ENCODE data around the gene ROBO2.

ROBO2 gene, protein sequence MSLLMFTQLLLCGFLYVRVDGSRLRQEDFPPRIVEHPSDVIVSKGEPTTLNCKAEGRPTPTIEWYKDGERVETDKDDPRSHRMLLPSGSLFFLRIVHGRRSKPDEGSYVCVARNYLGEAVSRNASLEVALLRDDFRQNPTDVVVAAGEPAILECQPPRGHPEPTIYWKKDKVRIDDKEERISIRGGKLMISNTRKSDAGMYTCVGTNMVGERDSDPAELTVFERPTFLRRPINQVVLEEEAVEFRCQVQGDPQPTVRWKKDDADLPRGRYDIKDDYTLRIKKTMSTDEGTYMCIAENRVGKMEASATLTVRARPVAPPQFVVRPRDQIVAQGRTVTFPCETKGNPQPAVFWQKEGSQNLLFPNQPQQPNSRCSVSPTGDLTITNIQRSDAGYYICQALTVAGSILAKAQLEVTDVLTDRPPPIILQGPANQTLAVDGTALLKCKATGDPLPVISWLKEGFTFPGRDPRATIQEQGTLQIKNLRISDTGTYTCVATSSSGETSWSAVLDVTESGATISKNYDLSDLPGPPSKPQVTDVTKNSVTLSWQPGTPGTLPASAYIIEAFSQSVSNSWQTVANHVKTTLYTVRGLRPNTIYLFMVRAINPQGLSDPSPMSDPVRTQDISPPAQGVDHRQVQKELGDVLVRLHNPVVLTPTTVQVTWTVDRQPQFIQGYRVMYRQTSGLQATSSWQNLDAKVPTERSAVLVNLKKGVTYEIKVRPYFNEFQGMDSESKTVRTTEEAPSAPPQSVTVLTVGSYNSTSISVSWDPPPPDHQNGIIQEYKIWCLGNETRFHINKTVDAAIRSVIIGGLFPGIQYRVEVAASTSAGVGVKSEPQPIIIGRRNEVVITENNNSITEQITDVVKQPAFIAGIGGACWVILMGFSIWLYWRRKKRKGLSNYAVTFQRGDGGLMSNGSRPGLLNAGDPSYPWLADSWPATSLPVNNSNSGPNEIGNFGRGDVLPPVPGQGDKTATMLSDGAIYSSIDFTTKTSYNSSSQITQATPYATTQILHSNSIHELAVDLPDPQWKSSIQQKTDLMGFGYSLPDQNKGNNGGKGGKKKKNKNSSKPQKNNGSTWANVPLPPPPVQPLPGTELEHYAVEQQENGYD (N-terminal part only)

GRCh38 chr3:77039606-77040171 is at the start of gene ROBO2:
TSS of gene ROBO2 (plus strand) at chr3:77040099. CDS start at chr3:77040786, 687 bp downstream.
- peak; percentile 52 for DNase-seq

GRCh38 chr3:76990606-76991005 is 49.3 kb upstream of the ROBO2 start:
- DNase-seq: no peak

GRCh38 chr3:76991165-76991564 is 48.7 kb upstream of the ROBO2 start:
- DNase-seq: no peak

GRCh38 chr3:76997733-76998132 is 42.2 kb upstream of the ROBO2 start:
- no peak for DNase-seq

- DNase-seq: no peak
Measured at GRCh38 chr3:76998555-76998954, 41.3 kb upstream of the ROBO2 start.

DNA sequence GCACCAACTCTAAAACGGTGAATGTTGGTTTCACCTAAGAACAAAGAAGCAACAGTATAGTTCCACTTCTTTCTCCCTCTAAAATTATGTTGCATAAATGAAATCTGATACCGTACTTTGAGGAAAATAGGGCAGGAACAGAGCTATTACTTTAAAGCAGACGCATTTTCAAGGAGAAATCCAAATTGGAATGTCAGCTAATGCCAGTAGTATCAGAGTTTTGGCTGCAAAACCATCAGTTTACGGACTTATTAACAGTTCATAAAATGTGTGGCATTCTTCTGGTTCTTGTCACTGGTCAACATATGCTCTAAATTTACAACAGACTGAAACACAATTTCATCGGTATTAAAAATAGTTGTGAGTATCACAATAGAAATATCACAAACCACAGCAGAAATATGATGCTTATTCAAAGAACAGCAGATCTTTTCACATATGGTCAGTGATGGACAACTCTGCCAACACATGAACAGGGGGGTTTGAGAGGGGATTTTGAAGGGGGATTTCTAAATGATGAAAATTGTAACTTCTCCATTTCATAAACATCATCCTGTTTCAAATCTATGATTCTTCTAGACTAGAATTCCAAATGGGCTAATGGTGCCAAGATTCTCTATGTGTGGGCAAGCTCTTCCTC is 38.7 kb upstream of the ROBO2 start:
- DNase-seq: no peak

DNA sequence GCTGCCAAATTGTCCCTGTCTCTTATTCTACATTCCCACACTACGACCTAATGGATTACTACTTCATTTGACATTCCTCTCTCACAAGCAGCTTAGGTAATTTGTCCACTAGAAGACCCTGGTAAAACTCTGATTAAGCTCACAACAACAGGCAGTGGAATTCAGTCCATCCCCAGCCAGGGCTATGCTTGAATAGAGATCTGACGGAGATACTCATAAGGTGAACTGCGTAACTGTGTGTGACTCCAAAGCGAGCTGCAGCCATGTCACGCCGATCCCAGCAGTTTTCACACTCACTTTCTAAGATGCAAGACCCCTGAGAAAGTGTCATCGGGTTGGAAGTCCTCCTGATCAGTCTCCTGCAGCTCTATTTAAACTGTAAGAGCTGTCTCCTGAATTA is 25.7 kb upstream of the ROBO2 start:
- DNase-seq: no peak

- no peak for DNase-seq
Measured at GRCh38 chr3:77025471-77025870, 14.4 kb upstream of the ROBO2 start.

- DNase-seq: no peak
Measured at GRCh38 chr3:77026904-77027634, 12.8 kb upstream of the ROBO2 start.

- no peak for DNase-seq
Measured at GRCh38 chr3:77028005-77028404, 11.9 kb upstream of the ROBO2 start.

DNA sequence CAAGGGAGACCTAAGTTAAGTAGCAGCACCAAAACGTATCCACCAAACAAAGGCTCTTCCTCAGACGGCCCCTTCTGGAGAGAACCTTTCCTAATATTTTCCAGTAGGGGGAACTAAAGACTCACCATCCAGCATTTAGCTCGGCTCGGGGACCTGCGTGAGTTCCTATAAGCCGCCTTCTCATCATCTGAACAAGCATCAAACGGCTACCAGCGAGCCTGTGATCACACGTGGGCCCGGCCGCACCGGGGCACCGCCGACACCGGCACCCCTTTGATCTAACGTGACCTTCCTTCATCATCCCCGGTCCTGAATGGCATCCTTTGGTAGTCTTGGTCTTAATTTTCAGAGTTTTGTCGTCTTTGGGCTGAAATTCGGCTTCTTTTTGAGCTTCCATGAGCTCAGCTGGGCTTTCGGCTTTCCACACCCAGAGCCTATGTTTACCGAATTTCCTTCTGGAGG is 1.4 kb upstream of the ROBO2 start:
- peak; percentile 48 for DNase-seq

- peak; percentile 44 for DNase-seq
Measured at GRCh38 chr3:77038930-77039605, 831 bp upstream of the ROBO2 start.

- DNase-seq: no peak
Measured at GRCh38 chr3:77040216-77040615, 317 bp downstream of the ROBO2 start.

DNA sequence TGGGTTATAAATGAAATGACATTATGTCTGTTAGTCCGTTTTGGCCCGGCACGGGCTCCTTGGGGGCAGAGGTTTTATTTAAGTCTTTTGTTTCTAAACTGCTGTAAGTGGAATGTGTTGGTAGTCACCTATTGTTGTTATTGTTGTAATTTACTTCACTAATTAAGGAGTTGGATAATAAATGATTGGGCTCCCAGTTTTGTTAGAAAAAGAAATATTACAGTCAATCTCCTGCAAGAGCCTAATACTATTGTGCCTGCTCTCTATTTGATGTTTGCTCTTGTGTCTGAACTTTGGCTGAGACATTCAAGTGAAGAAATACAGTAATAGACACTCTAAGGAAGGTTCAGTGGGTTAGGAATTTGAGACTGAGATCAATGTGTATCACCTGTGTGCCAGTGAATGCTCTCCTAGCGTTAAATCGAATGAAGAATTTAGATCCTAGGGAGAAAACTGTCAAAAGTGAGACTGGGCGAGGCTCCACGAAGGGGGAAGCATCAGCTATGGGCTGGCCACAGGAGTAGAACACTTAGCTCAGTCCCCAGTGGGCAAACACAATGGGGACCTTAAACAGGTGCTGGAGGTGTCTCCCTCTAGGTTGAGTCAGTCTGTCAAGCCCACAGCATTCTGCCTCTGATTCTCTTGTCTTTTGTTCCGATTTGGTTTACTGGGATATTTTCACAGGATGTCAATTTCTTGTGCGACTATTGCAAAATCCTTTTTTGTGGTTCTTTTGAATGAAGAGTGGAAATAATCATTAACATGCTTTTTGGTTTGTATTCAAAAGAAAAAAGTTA is 1.2 kb downstream of the ROBO2 start:
- no peak for DNase-seq

DNA sequence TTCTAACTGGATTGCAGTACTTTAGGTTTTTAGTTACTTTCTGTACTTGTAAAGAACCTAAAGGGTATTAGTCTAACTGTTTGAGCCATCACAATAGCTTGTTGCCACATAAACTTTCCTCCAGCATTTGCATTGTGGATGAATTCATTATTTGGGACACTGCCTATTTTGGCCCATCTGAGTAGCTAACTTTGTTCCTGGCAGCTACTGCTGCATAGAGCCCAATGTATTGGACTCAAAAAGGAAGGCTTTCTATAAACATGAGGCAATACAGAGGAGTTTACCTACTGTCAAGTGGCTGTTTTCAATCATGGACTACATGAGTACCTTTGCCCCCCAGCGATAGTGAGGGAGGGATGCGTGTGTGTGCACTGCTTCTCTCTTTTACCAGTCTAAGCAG is 1.9 kb downstream of the ROBO2 start:
- no peak for DNase-seq

- DNase-seq: no peak
Measured at GRCh38 chr3:77042343-77042742, 2.4 kb downstream of the ROBO2 start.

DNA sequence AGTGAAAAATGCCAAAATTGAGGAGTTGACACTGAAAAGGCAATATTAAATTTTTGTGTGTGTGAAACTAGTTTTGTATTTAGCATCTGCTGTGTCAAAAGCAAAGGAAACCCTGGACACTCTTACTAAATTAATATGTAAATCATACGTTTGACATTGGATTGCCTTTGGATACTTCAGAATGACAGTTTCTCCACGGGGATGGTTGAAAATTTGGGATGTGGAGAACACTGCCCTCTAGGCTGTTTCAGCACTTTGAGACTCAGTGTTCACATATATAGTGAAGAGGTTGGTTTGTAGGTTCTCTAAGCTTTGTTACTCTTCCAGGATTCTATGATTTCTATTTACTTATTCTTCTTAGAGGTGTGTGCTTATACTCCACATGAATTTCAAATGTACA is 3.0 kb downstream of the ROBO2 start:
- DNase-seq: no peak

DNA sequence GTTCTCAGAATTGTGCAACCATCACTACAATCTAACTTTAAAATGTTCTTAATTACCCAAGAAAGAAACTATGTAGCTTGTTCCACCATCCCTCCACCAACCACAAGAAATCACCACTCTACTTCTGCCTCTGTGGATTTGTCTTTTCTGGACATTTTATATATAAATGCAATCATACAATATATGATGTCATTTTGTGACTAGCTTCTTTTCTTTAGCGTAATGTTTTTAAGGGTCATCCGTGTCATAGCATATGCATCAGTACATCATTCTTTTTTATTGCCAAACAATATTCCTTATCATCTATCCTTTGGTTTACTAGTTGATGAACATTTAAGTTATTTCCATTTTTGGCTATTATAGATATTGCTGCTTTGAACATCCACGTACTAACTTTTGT is 5.8 kb downstream of the ROBO2 start:
- no peak for DNase-seq

DNA sequence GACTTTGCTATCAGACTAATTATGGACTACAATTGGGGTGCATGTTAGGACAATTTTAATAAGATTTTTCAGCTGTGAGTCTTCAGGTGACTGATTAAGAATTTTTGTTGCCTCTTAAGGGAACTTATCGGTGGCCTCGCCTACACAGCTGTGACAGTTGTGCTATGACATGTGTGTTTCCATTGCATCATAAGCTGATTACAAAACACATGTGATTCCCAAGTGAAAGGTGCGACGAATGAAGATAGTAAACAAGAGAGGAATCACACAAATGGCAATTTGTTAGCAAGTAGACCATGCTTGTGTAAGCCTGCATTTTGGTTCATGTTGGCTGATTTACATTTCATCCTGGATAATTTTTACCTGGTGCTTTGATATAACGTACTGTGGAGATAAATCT is 8.3 kb downstream of the ROBO2 start:
- DNase-seq: no peak

DNA sequence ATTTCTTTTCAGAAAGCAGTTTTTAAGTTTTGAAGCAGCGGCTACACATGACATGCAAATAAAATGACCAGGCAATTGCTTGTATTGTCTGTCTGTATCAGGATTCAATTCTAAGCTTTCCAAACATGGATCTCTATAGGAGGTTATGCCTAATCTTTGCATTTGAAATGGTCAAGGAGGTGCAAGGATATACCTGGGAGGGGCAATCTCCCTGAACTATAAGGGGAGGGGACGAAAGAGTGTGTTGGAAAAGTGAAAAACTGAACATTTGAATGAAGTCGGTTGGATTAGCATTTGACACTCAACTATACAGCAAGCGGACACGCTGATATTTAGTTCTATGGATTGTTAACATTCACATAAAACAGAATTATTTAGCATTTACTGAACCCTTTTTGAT is 11.7 kb downstream of the ROBO2 start:
- DNase-seq: no peak

Data from DMS79 (cell line).